ENCODE measurements around the gene DNAAF1.

DNA sequence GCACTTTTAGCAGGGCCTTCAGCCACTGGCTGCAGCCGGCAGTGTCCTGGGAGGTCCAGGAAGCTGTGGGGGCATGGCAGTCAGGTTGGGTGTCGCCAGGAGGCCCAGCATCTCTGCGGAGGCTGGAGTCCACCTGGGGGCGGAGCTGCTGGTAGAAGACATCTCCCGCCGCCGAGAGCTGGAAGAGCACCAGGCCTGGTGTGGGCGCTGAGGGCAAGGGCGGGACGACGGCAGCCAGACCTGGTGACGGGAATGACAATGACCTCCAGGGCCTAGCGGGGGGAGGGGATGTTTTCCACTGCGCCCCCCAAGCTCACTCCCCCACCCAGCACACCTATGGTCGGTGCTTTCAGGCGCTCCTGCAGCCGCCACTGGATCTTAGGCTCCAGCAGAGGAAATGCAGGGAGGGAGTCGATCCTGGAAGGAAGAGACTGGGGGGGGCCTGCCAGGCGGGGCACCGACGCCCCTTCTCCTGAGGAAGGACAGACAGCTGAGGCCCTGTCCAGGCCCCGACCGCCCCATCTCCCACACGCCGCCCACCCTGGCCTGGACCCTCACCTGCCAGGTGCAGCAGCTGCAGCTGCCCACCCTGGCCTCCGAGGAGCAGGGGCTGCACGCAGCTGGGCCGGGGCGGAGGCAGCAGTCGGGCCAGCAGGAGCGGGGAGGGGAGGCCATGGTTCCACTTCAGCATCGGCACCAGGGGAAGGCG, 34.7 kb downstream of the DNAAF1 start:
- TF ChIP-seq, protein P1, sequence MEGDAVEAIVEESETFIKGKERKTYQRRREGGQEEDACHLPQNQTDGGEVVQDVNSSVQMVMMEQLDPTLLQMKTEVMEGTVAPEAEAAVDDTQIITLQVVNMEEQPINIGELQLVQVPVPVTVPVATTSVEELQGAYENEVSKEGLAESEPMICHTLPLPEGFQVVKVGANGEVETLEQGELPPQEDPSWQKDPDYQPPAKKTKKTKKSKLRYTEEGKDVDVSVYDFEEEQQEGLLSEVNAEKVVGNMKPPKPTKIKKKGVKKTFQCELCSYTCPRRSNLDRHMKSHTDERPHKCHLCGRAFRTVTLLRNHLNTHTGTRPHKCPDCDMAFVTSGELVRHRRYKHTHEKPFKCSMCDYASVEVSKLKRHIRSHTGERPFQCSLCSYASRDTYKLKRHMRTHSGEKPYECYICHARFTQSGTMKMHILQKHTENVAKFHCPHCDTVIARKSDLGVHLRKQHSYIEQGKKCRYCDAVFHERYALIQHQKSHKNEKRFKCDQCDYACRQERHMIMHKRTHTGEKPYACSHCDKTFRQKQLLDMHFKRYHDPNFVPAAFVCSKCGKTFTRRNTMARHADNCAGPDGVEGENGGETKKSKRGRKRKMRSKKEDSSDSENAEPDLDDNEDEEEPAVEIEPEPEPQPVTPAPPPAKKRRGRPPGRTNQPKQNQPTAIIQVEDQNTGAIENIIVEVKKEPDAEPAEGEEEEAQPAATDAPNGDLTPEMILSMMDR (conservative IDR thresholded peaks at IDR 0.05; ENCODE audit: low read depth, low read length): no peak
- TF ChIP-seq EZH2 (IDR thresholded peaks at IDR 0.05; ENCODE audit: borderline replicate concordance, low read depth, low read length, poor library complexity, severe bottlenecking): no peak
